Nucleus accumbens (tissue), 56 donors: Measurements from ENCODE around the gene SLC5A7.

ENCODE experiments used
- DNase-seq, 56 donors: peaks; one replicate each; lab custom pipeline; 2025; lab: John Stamatoyannopoulos, UW

The SLC5A7 gene

GRCh38 chr2:107986278-107987217 is at the start of gene SLC5A7:
SLC5A7 (plus strand) TSS chr2:107986524; CDS start chr2:107988156, 1,632 bp downstream.
- peak in 1 of 56 donors; percentile 2 for DNase-seq

DNA sequence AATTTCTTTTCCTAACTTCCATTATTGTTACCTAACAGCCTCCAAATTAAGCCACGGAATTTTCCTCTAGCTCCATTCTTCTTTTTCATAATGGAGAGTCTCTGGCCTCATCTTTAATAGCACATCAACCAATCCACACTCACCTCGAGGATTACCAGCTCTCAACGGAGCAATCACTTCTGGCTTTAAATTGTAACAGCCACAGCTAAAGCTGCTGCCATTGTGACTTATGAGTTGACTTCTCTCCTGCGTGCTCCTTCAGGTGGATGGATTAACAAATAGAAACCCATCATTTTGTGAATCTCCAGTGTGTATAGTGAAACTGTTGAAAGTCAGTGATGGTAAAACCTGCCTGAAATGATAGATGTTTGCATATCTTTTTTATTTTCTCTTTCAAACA is 24.9 kb upstream of the SLC5A7 start:
- DNase-seq = no peak

GRCh38 chr2:107964185-107964584 is 22.1 kb upstream of the SLC5A7 start:
- DNase-seq = no peak

DNA sequence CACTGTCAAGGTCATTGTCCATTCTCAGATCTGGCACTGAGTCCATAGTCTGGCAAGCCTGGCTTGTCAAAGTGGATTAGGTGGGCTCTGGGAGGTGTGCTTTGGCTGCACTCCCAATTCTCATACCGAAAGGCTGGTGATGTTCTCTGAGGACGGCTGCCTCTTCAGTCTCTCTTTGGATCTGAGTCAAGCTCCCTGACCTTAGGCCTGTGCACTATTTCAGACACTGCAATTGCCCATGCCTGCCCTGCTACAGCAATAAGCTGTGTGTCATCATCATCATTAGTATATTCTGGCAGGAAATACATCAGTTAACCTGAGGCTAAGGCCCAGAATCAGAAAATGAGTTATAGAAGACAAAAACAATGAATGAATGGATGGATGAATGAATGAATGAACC is 1.6 kb upstream of the SLC5A7 start:
- no peak for DNase-seq

GRCh38 chr2:107988108-107988507 is 1.8 kb downstream of the SLC5A7 start:
- DNase-seq = no peak

GRCh38 chr2:107989445-107989844 is 3.1 kb downstream of the SLC5A7 start:
- no peak for DNase-seq

GRCh38 chr2:107990718-107991117 is 4.4 kb downstream of the SLC5A7 start:
- DNase-seq = no peak

DNA sequence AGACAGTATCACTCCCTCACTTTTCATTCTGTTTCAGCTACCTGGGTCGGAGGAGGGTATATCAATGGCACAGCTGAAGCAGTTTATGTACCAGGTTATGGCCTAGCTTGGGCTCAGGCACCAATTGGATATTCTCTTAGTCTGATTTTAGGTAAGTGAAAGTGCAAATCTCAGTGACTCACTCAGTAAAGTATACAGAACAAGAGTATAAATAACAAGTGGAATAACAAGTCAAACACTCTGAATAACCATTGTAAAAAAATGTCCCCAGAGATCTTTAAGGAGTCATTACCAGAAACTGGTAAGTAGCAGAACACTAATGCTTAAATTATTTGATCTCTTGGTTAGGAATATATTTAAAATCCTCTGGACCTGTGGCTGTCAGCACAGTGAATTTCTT is 5.7 kb downstream of the SLC5A7 start:
- DNase-seq = no peak

DNA sequence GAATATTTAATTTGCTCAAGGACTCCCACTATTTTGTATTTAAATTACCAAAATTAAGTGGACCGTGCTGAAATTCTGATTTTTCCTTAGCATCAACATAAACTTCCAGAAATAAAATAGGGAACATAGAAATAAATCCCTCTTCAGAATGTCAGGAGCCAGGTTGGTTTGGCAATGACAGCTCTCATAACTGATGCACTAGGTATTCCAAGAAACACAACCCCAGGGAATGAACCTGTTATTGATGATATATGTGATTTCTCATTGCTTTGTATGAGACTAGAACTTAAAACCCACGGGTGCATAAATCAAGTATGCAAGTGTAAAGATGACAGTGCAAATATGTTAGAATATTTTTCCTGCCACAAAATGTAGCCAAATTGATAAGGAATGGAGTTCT is 12.8 kb downstream of the SLC5A7 start:
- no peak for DNase-seq

- DNase-seq = no peak
Measured at GRCh38 chr2:108010912-108011591, 24.7 kb downstream of the SLC5A7 start.

- no peak for DNase-seq
Measured at GRCh38 chr2:108013305-108013704, 27.0 kb downstream of the SLC5A7 start.

GRCh38 chr2:108022628-108023027 is 36.3 kb downstream of the SLC5A7 start:
- no peak for DNase-seq

DNA sequence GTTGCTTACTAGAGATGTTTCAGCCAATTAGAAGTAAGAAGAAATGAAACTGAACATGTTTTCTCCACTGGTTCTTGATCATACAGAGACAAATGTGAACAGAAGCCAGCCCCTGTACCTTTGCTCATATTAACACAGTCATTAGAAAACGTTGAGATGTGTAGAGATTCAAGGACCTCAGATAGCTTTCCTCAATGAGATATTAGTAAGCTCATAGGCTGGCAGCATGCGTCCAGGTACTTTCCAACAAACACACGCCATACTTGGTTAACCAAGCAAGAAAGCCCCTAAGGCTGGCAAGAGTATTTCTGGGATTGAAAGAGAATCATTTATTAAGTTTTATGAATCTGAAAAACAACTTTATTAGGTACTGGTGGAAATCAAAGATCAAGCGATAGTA is 37.5 kb downstream of the SLC5A7 start:
- DNase-seq = no peak

GRCh38 chr2:108026092-108026794 is 39.9 kb downstream of the SLC5A7 start:
- DNase-seq = no peak

DNA sequence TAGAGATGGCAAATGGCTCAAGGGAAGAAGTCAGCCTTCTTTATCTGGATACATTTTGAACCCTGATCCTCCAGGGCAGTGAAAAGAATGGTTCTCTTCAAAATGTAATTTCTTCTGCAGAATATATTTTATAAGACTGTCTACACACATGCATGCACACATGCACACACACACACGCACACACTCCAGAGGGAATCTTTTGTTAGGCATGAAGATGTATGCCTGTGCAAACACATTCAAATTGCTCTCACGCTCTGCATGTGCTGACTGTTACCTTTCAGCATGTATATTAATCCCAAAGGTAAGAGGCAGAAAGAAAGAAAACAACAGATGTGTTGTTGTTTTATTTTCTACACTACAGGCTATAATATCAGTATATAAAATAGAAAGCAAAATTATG is 43.2 kb downstream of the SLC5A7 start:
- DNase-seq = no peak

GRCh38 chr2:108029912-108030311 is 43.6 kb downstream of the SLC5A7 start:
- no peak for DNase-seq

DNA sequence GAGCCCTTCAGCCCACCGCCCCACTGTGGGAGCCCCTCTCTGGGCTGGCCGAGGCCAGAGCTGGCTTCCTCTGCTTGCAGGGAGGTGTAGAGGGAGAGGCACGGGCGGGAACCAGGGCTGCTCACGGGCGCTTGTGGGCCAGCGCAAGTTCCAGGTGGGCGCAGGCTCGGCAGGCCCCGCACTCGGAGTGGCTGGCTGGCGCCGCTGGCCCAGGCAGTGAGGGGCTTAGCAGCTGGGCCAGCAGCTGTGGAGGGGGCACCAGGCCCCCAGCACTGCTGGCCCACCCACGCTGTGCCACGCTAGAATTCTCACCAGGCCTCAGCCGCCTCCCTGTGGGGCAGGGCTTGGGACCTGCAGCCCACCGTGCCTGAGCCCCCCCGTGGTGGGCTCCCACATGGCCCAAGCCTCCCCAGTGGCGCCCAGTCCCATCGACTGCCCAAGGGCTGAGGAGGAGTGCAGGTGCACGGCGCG is 45.2 kb downstream of the SLC5A7 start:
- DNase-seq = no peak

- no peak for DNase-seq
Measured at GRCh38 chr2:108034843-108035242, 48.5 kb downstream of the SLC5A7 start.

- no peak for DNase-seq
Measured at GRCh38 chr2:108048752-108049151, 62.4 kb downstream of the SLC5A7 start.

DNA sequence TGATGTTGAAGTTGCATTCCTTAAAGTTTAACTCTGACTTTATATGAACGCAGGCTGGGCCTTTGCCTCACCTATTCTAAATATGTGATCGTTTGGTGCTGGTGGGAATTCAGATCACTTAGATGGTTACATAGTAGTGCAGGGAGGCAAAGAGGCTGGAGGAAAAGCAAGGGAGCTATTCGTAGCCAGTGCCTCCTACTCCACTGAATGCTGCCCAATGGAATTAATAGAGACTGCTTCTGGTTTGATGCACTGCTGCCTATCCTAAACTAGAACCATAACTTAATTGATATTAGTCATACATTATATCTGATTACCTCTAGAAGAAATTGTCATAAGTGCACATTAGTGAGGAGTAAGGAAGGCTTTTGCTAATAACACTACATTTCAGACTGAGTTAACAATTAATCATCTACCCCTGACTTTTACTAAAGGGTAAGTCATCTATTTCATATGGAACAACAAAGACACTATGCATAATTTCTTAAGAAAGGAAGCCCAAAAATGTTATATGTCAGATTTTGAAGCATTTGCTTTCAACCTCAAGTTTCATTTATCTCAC is 72.3 kb downstream of the SLC5A7 start:
- no peak for DNase-seq
